ENCODE data around the gene OLFML1. TPM values are rescaled to one million over a fixed set of nuclear protein-coding genes. Genes with fewer than 3 reads are reported as not detected.

Gene OLFML1
- total RNA-seq, 1 experiment from 2014 or later = not detected

DNA sequence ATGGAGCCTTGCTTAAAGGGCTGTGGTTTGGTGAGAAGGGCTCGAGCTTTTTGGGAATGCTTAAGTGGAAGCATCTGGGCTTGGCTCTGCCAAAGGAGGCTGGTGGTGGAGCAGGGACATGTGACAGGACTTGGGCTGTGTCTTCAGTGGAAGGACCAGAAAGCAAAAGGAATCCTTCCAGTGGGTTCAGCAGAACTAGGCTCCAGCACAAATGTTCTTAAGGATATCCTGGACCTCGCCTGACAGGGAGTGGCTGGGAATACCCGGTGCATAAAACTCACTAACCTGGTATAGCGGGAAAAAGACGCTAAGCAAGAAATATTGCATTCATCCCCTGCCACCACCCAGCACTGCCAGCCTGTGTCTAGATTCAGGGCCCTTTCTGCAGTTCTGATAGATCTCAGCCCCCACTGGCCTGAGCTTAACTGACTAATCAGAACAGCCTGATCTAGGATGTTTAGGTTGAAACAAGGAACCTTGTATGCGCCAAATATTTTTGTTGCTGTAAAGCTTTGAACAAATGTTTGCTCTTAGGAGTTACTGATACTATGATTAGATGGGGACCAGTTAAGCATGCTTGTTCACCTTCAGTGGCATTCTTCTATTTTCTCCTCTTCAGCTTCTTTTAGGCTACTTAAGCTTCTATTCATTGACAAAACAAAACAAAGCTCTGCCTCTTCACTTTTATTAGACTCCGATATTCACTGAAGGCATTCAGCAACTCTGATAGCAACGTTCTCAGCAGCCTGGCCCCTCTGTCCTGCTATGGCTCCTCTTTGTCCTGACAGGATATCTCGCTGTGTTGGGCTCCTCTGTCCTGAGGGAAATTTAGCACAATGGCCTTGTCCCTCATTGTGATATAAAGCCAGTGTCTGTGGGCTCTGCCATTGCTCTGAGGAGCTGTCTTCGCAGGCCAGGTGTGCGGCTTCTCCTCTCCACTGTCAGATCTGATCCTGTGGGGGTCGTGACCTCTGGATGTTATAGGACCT lies 53.5 kb downstream of the OLFML1 start (continued):
- TF ChIP-seq, protein P1, sequence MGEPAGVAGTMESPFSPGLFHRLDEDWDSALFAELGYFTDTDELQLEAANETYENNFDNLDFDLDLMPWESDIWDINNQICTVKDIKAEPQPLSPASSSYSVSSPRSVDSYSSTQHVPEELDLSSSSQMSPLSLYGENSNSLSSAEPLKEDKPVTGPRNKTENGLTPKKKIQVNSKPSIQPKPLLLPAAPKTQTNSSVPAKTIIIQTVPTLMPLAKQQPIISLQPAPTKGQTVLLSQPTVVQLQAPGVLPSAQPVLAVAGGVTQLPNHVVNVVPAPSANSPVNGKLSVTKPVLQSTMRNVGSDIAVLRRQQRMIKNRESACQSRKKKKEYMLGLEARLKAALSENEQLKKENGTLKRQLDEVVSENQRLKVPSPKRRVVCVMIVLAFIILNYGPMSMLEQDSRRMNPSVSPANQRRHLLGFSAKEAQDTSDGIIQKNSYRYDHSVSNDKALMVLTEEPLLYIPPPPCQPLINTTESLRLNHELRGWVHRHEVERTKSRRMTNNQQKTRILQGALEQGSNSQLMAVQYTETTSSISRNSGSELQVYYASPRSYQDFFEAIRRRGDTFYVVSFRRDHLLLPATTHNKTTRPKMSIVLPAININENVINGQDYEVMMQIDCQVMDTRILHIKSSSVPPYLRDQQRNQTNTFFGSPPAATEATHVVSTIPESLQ (CRISPR knock-in tag; IDR thresholded peaks at IDR 0.05) = no peak
- TF ChIP-seq ZNF423 (CRISPR knock-in tag; IDR thresholded peaks at IDR 0.05) (no peak), SMAD4 (CRISPR knock-in tag; IDR thresholded peaks at IDR 0.05) (no peak)

DNA sequence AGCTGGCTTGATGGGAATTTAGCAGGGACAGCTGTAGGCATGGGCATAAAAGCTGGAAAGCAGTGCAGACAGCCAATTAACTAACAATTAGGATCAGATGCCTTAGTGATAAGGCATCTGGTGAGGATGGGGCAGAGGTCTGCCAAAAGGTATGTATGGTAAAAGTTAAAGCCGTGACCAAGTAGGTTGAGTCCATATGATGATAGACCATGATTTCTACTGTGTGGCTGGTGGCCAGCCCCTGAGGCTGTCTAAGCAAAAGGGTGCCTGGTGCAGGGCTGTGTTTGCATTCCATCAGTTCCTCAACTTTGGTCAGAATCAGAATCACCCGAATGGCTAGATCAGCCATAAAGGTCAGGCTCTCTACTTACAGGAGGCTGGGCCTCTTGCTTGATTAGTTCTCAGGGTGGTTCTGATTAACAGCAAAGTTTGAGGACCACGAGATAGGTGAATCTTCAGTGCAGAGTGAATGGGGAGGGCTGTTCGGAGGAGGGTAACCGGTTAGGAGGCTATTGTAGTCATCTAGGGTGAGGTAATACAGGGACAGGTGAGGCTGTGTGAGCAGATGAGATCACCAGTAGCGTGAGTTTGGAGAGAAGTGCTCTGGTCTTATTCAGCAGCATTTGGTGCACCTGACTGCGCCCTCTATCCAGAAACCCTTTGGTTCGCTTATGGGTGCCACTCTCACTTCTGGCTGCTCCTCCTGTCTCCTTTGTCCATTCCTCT lies 55.7 kb downstream of the OLFML1 start:
- no peak overlapping the region for H3K27ac Mint-ChIP-seq
- no peak overlapping the region for H3K4me3 Mint-ChIP-seq
- DNase-seq (ENCODE audit: low spot score) (no peak), ATAC-seq (no peak)
- H3K36me3 Mint-ChIP-seq = no peaks in the 10 kb centered on the region
- no peaks in the 10 kb centered on the region for H3K27me3 Mint-ChIP-seq (ENCODE audit: low read depth)
- H3K4me1 Mint-ChIP-seq = peaks cover 13% of the 10 kb centered on the region
- ChIA-PET CTCF (interaction anchor here (2.1 kb wide), 1 partner anchor 31 kb away, joined by 6 read pairs; no protein-coding TSS in a partner anchor), POLR2A (no interaction called here)
- H3K9me3 Mint-ChIP-seq = no peaks in the 10 kb centered on the region
- TF ChIP-seq ZNF121 (CRISPR knock-in tag; IDR thresholded peaks at IDR 0.05) (no peak), ATF1 (CRISPR knock-in tag; IDR thresholded peaks at IDR 0.05) (no peak), NR1H2 (CRISPR knock-in tag; IDR thresholded peaks at IDR 0.05) (no peak), ELF4 (CRISPR knock-in tag; IDR thresholded peaks at IDR 0.05; ENCODE audit: low read depth) (no peak), ZBTB21 (CRISPR knock-in tag; IDR thresholded peaks at IDR 0.05; ENCODE audit: borderline replicate concordance) (no peak), ZNF317 (CRISPR knock-in tag; IDR thresholded peaks at IDR 0.05; ENCODE audit: borderline replicate concordance, low read depth) (no peak), GABPB1 (CRISPR knock-in tag; IDR thresholded peaks at IDR 0.05) (no peak), ZNF423 (CRISPR knock-in tag; IDR thresholded peaks at IDR 0.05) (no peak), ZNF219 (CRISPR knock-in tag; IDR thresholded peaks at IDR 0.05; ENCODE audit: borderline replicate concordance) (no peak), TCF7 (CRISPR knock-in tag; IDR thresholded peaks at IDR 0.05; ENCODE audit: low read depth) (no peak)
- TF ChIP-seq, protein P2, sequence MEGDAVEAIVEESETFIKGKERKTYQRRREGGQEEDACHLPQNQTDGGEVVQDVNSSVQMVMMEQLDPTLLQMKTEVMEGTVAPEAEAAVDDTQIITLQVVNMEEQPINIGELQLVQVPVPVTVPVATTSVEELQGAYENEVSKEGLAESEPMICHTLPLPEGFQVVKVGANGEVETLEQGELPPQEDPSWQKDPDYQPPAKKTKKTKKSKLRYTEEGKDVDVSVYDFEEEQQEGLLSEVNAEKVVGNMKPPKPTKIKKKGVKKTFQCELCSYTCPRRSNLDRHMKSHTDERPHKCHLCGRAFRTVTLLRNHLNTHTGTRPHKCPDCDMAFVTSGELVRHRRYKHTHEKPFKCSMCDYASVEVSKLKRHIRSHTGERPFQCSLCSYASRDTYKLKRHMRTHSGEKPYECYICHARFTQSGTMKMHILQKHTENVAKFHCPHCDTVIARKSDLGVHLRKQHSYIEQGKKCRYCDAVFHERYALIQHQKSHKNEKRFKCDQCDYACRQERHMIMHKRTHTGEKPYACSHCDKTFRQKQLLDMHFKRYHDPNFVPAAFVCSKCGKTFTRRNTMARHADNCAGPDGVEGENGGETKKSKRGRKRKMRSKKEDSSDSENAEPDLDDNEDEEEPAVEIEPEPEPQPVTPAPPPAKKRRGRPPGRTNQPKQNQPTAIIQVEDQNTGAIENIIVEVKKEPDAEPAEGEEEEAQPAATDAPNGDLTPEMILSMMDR (IDR thresholded peaks at IDR 0.05) = no peak
- TF ChIP-seq, protein P3, sequence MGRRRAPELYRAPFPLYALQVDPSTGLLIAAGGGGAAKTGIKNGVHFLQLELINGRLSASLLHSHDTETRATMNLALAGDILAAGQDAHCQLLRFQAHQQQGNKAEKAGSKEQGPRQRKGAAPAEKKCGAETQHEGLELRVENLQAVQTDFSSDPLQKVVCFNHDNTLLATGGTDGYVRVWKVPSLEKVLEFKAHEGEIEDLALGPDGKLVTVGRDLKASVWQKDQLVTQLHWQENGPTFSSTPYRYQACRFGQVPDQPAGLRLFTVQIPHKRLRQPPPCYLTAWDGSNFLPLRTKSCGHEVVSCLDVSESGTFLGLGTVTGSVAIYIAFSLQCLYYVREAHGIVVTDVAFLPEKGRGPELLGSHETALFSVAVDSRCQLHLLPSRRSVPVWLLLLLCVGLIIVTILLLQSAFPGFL (CRISPR knock-in tag; IDR thresholded peaks at IDR 0.05; ENCODE audit: borderline replicate concordance) = no peak
- TF ChIP-seq, protein P4, sequence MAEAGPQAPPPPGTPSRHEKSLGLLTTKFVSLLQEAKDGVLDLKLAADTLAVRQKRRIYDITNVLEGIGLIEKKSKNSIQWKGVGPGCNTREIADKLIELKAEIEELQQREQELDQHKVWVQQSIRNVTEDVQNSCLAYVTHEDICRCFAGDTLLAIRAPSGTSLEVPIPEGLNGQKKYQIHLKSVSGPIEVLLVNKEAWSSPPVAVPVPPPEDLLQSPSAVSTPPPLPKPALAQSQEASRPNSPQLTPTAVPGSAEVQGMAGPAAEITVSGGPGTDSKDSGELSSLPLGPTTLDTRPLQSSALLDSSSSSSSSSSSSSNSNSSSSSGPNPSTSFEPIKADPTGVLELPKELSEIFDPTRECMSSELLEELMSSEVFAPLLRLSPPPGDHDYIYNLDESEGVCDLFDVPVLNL (CRISPR knock-in tag; IDR thresholded peaks at IDR 0.05; ENCODE audit: borderline replicate concordance, low read depth) = no peak
- TF ChIP-seq, protein P5, sequence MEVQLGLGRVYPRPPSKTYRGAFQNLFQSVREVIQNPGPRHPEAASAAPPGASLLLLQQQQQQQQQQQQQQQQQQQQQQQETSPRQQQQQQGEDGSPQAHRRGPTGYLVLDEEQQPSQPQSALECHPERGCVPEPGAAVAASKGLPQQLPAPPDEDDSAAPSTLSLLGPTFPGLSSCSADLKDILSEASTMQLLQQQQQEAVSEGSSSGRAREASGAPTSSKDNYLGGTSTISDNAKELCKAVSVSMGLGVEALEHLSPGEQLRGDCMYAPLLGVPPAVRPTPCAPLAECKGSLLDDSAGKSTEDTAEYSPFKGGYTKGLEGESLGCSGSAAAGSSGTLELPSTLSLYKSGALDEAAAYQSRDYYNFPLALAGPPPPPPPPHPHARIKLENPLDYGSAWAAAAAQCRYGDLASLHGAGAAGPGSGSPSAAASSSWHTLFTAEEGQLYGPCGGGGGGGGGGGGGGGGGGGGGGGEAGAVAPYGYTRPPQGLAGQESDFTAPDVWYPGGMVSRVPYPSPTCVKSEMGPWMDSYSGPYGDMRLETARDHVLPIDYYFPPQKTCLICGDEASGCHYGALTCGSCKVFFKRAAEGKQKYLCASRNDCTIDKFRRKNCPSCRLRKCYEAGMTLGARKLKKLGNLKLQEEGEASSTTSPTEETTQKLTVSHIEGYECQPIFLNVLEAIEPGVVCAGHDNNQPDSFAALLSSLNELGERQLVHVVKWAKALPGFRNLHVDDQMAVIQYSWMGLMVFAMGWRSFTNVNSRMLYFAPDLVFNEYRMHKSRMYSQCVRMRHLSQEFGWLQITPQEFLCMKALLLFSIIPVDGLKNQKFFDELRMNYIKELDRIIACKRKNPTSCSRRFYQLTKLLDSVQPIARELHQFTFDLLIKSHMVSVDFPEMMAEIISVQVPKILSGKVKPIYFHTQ (CRISPR knock-in tag; IDR thresholded peaks at IDR 0.05) = no peak
- TF ChIP-seq, protein P6, sequence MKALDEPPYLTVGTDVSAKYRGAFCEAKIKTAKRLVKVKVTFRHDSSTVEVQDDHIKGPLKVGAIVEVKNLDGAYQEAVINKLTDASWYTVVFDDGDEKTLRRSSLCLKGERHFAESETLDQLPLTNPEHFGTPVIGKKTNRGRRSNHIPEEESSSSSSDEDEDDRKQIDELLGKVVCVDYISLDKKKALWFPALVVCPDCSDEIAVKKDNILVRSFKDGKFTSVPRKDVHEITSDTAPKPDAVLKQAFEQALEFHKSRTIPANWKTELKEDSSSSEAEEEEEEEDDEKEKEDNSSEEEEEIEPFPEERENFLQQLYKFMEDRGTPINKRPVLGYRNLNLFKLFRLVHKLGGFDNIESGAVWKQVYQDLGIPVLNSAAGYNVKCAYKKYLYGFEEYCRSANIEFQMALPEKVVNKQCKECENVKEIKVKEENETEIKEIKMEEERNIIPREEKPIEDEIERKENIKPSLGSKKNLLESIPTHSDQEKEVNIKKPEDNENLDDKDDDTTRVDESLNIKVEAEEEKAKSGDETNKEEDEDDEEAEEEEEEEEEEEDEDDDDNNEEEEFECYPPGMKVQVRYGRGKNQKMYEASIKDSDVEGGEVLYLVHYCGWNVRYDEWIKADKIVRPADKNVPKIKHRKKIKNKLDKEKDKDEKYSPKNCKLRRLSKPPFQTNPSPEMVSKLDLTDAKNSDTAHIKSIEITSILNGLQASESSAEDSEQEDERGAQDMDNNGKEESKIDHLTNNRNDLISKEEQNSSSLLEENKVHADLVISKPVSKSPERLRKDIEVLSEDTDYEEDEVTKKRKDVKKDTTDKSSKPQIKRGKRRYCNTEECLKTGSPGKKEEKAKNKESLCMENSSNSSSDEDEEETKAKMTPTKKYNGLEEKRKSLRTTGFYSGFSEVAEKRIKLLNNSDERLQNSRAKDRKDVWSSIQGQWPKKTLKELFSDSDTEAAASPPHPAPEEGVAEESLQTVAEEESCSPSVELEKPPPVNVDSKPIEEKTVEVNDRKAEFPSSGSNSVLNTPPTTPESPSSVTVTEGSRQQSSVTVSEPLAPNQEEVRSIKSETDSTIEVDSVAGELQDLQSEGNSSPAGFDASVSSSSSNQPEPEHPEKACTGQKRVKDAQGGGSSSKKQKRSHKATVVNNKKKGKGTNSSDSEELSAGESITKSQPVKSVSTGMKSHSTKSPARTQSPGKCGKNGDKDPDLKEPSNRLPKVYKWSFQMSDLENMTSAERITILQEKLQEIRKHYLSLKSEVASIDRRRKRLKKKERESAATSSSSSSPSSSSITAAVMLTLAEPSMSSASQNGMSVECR (CRISPR knock-in tag; IDR thresholded peaks at IDR 0.05; ENCODE audit: borderline replicate concordance) = no peak
- TF ChIP-seq, protein P7, sequence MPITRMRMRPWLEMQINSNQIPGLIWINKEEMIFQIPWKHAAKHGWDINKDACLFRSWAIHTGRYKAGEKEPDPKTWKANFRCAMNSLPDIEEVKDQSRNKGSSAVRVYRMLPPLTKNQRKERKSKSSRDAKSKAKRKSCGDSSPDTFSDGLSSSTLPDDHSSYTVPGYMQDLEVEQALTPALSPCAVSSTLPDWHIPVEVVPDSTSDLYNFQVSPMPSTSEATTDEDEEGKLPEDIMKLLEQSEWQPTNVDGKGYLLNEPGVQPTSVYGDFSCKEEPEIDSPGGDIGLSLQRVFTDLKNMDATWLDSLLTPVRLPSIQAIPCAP (CRISPR knock-in tag; IDR thresholded peaks at IDR 0.05) = no peak
